HL-60 (cell line): Measurements from ENCODE around the gene UNK.

Source experiments
- CTCF ChIP-seq: IDR thresholded peaks from one replicate; pipeline ENCODE4 v1.5.1; 2011; ENCODE audit warnings: low read length, control low read depth, inconsistent platforms; ENCODE audit not compliant: insufficient read depth
- GABPA ChIP-seq: IDR thresholded peaks from 2 replicates; pipeline ENCODE4 v1.6.1; 2012; ENCODE audit warnings: low read depth
- POLR2AphosphoS5 ChIP-seq: IDR thresholded peaks from 2 replicates; pipeline ENCODE4 v1.6.1; 2012; ENCODE audit warnings: low read depth
- TF ChIP-seq, protein P1 (sequence below): IDR thresholded peaks from 2 replicates; pipeline ENCODE4 v1.6.1; 2012; ENCODE audit warnings: low read depth; ENCODE audit not compliant: insufficient replicate concordance

- TF ChIP-seq CTCF: no peak
- TF ChIP-seq, protein P1, sequence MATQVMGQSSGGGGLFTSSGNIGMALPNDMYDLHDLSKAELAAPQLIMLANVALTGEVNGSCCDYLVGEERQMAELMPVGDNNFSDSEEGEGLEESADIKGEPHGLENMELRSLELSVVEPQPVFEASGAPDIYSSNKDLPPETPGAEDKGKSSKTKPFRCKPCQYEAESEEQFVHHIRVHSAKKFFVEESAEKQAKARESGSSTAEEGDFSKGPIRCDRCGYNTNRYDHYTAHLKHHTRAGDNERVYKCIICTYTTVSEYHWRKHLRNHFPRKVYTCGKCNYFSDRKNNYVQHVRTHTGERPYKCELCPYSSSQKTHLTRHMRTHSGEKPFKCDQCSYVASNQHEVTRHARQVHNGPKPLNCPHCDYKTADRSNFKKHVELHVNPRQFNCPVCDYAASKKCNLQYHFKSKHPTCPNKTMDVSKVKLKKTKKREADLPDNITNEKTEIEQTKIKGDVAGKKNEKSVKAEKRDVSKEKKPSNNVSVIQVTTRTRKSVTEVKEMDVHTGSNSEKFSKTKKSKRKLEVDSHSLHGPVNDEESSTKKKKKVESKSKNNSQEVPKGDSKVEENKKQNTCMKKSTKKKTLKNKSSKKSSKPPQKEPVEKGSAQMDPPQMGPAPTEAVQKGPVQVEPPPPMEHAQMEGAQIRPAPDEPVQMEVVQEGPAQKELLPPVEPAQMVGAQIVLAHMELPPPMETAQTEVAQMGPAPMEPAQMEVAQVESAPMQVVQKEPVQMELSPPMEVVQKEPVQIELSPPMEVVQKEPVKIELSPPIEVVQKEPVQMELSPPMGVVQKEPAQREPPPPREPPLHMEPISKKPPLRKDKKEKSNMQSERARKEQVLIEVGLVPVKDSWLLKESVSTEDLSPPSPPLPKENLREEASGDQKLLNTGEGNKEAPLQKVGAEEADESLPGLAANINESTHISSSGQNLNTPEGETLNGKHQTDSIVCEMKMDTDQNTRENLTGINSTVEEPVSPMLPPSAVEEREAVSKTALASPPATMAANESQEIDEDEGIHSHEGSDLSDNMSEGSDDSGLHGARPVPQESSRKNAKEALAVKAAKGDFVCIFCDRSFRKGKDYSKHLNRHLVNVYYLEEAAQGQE: no peak
- no peak for TF ChIP-seq POLR2AphosphoS5
- TF ChIP-seq GABPA: no peak
These were observed 50.5 kb downstream of the UNK start for GRCh38 chr17:75834928-75835653.
